ENCODE data around the gene NOXO1.

Gene NOXO1

DNA sequence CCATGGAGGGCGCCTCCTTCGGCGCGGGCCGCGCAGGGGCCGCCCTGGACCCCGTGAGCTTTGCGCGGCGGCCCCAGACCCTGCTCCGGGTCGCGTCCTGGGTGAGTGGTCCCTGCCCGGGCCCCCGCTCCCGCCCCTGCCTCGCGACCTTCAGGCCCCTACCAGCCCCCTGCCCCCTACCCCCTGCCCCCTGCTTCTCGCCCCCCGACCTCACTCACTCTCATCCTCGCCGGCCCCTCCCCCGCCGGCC, 8.8 kb upstream of the NOXO1 start:
- TF ChIP-seq MYC (IDR thresholded peaks at IDR 0.05; ENCODE audit: low read depth, low read length) (no peak), POLR2A (IDR thresholded peaks at IDR 0.05; ENCODE audit: extremely low read depth, insufficient read length) (no peak)
- TF ChIP-seq, protein P1, sequence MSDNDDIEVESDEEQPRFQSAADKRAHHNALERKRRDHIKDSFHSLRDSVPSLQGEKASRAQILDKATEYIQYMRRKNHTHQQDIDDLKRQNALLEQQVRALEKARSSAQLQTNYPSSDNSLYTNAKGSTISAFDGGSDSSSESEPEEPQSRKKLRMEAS (IDR thresholded peaks at IDR 0.05; ENCODE audit: low read depth, low read length) = no peak
- TF ChIP-seq, protein P2, sequence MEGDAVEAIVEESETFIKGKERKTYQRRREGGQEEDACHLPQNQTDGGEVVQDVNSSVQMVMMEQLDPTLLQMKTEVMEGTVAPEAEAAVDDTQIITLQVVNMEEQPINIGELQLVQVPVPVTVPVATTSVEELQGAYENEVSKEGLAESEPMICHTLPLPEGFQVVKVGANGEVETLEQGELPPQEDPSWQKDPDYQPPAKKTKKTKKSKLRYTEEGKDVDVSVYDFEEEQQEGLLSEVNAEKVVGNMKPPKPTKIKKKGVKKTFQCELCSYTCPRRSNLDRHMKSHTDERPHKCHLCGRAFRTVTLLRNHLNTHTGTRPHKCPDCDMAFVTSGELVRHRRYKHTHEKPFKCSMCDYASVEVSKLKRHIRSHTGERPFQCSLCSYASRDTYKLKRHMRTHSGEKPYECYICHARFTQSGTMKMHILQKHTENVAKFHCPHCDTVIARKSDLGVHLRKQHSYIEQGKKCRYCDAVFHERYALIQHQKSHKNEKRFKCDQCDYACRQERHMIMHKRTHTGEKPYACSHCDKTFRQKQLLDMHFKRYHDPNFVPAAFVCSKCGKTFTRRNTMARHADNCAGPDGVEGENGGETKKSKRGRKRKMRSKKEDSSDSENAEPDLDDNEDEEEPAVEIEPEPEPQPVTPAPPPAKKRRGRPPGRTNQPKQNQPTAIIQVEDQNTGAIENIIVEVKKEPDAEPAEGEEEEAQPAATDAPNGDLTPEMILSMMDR (IDR thresholded peaks at IDR 0.05; ENCODE audit: low read depth, low read length) = no peak
- no peak overlapping the region for H3K4me3 ChIP-seq (ENCODE audit: low read depth, low read length)
- no peak for DNase-seq (ENCODE audit: low read depth)

DNA sequence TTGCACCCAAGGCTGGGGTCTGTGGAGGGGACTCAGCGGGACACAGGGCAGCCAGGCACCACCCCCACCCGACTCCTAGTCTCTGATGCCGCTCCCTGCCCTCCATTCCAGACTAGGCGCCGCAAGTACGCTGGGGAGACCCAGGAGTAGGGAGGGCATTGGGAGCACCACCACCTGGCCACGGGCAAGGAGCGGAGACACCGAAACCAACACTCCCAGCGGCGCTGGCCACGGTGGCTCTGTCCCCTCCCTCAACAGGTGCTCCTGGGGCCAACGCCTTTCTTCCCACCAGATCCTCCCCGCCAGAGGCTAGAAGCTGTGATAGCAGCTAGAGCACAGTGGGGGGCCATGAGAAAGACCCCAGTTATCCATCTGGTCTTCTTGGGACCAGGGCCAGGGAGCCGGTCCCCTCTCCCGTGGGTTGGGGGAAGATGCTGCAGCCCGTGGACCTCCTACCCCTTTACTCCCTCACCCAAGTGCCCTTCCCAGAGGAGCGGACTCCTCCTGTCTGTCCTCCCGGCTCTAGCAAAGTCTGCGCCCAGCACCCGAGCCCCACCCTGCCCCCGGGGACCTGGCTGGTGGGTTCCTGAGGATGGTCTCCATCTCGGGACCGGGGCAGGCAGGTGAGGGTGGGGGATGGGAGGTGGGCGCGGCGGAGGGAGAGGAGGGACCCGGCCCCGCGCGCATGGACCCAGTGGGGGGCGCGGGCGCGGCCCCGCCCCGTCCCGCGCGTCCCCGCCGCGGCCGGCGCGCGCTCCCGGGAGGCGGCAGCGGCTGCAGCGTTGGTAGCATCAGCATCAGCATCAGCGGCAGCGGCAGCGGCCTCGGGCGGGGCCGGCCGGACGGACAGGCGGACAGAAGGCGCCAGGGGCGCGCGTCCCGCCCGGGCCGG, 8.2 kb upstream of the NOXO1 start, which contains the start of gene SYNGR3:
Gene SYNGR3, plus strand, starts transcription at position 762 of the 892 bp plus-strand sequence. CDS start 133 bp downstream, outside the sequence.
- H3K4me3 ChIP-seq (ENCODE audit: low read depth, low read length) = no peak within 1 kb of the TSS
- no peak for TF ChIP-seq MYC (IDR thresholded peaks at IDR 0.05; ENCODE audit: low read depth, low read length)
- TF ChIP-seq POLR2A (IDR thresholded peaks at IDR 0.05; ENCODE audit: extremely low read depth, insufficient read length) = no peak
- TF ChIP-seq, protein P1 (IDR thresholded peaks at IDR 0.05; ENCODE audit: low read depth, low read length) = no peak
- TF ChIP-seq, protein P2 (IDR thresholded peaks at IDR 0.05; ENCODE audit: low read depth, low read length) = no peak
- DNase-seq (ENCODE audit: low read depth) = no peak

DNA sequence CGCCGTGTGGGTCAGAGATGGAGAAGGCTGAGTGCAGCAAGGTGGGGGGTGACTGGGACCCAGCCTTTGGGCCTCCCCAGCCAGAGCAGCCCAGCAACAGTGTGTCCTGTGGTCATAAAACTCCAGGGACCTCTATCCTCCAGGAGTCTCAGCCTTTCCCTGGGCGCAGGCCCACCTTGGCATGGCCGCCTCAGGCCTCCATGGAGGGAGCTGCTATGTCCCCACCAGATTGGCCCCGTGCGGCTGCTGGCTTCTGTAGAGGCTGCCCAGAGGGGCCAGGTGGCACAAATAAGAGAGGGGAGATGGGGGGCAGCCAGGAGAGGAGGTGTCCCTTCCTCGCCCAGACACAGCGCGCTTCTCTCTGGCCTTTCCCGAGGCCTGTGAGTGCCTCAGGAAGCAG, 5.9 kb upstream of the NOXO1 start:
- no peak for DNase-seq (ENCODE audit: low read depth)
- H3K4me3 ChIP-seq (ENCODE audit: low read depth, low read length) = no peak overlapping the region
- TF ChIP-seq MYC (IDR thresholded peaks at IDR 0.05; ENCODE audit: low read depth, low read length) = no peak
- TF ChIP-seq, protein P2 (IDR thresholded peaks at IDR 0.05; ENCODE audit: low read depth, low read length) = no peak
- TF ChIP-seq, protein P1 (IDR thresholded peaks at IDR 0.05; ENCODE audit: low read depth, low read length) = no peak
- no peak for TF ChIP-seq POLR2A (IDR thresholded peaks at IDR 0.05; ENCODE audit: extremely low read depth, insufficient read length)

DNA sequence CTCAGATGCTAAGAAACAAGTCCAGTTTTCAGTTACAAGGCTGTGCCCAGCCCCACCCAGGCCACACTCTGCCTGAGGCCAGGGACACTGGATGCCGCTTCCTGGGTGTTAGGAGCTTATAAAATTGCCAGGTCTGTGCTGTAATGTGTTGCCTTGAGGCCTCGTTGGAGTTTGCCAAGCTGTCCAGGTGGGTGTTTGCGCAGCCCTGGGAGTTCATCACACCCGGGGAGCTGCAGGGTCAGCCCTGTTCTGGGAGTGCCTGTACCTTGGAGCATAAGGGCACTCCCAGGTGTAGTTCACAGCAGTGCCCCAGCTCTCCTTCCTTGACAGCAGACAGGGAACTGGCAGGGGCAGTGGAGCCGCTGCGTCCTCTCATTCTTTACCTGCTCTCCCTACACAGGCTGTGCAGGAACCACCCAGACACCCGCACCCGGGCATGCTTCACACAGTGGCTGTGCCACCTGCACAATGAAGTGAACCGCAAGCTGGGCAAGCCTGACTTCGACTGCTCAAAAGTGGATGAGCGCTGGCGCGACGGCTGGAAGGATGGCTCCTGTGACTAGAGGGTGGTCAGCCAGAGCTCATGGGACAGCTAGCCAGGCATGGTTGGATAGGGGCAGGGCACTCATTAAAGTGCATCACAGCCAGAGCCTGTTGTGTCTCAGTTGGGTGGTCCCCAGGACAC, 4.3 kb upstream of the NOXO1 start:
- no peak for DNase-seq (ENCODE audit: low read depth)
- H3K4me3 ChIP-seq (ENCODE audit: low read depth, low read length) = peak overlapping the region; percentile 68
- TF ChIP-seq, protein P2 (IDR thresholded peaks at IDR 0.05; ENCODE audit: low read depth, low read length) = no peak
- TF ChIP-seq POLR2A (IDR thresholded peaks at IDR 0.05; ENCODE audit: extremely low read depth, insufficient read length) (no peak), MYC (IDR thresholded peaks at IDR 0.05; ENCODE audit: low read depth, low read length) (no peak)
- TF ChIP-seq, protein P1 (IDR thresholded peaks at IDR 0.05; ENCODE audit: low read depth, low read length) = no peak

DNA sequence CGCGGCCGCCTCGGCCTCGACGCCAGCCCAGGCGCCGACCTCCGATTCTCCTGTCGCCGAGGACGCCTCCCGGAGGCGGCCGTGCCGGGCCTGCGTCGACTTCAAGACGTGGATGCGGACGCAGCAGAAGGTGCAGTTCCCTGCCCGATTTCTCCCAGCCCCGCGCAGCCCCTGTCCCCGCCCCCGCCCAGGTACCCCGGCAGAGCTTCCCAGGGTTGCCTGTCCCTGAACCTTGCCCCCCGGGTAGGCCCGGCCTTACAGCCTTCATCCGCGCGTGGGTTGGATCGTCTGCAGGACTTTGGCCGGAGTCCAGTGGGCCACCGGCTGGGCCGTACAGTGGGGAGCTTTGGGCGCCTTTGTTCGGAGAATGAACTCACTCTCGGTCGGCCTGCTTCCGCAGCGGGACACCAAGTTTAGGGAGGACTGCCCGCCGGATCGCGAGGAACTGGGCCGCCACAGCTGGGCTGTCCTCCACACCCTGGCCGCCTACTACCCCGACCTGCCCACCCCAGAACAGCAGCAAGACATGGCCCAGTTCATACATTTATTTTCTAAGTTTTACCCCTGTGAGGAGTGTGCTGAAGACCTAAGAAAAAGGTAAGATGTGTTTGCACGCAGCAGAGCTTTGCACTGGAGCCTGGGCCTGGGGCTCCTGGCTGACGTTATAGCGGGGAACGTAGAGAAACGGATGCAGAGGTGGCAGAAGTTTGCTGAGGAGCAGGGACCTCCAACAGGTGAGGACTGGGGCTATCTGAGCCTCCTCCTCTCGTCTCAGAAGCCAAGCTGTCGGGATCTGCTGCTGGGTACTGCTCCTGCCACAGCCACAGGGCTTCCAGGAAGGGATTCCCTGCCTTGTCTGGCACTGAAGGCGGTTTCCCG, 3.3 kb upstream of the NOXO1 start:
- TF ChIP-seq, protein P1 (IDR thresholded peaks at IDR 0.05; ENCODE audit: low read depth, low read length) = no peak
- TF ChIP-seq, protein P2 (IDR thresholded peaks at IDR 0.05; ENCODE audit: low read depth, low read length) = no peak
- TF ChIP-seq POLR2A (IDR thresholded peaks at IDR 0.05; ENCODE audit: extremely low read depth, insufficient read length) (no peak), MYC (IDR thresholded peaks at IDR 0.05; ENCODE audit: low read depth, low read length) (no peak)
- H3K4me3 ChIP-seq (ENCODE audit: low read depth, low read length) = peak overlapping the region; percentile 68
- no peak for DNase-seq (ENCODE audit: low read depth)
